ENCODE measurements around the gene FGF4. TPM values are rescaled to one million over a fixed set of nuclear protein-coding genes. Genes with fewer than 3 reads are reported as not detected.
A peak's percentile ranks its signal among the peaks of the same experiment; 100 is the strongest.

Gene FGF4
- 0.07 TPM for polyA plus RNA-seq (2013, experiment 1 of 2)
- polyA plus RNA-seq (2013, experiment 2 of 2), result not detected

DNA sequence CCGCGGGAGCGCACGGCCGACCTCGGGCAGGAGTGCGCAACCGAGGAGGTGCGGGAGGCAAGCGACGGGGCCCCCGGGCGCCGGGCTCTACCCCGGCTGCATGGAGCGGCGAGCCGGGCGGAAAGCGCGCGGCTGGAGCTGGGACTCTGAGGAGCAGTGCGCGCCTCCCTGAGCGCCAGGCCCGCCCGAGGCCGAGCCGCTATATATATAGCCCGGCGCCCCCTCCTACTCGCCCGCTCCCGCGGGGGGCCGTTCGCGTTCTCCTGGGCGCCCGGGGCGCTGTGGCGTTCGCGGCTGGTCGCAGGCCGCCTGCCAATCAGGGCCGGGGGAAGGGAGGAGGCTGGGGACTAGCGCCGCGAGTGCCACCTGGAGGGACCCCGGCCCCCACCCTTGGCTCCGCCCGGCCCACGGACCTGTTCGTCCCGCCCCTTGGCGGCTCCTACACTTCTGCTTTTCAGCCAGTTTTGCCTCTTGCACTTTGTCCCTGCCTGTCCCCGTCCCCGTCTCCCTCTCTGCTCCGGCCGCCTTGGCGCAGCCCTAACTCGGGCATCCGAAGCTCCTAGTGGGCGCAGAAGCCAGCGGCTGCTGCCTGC lies at the start of gene FGF4:
Gene FGF4 (minus strand): TSS at position 179 of the 593 bp plus-strand sequence. CDS start 257 bp downstream, outside the sequence.
- no peaks in the 10 kb centered on the region for H3K9me3 ChIP-seq (ENCODE audit: control insufficient read depth, low read length)
- no peak within 1 kb of the TSS for H3K27ac ChIP-seq (ENCODE audit: low read depth, low read length, severe bottlenecking)
- H3K4me1 ChIP-seq (ENCODE audit: control insufficient read depth, insufficient read depth, low read length, poor library complexity, severe bottlenecking), result no peaks in the 10 kb centered on the region
- H3K4me3 ChIP-seq (ENCODE audit: extremely low read depth, insufficient read depth, low read length, poor library complexity, severe bottlenecking), result peak within 1 kb of the TSS; percentile 3
- WGBS, 2 experiments (ENCODE audit: insufficient coverage in 2 of 2), result 4 to 5% methylated on average over 52 to 66 of the region's 66 CpGs
- H3K36me3 ChIP-seq (ENCODE audit: control insufficient read depth, insufficient read depth, low read length), result no peaks in the 10 kb centered on the region

GRCh38 chr11:69823641-69824265 lies 48.6 kb upstream of the FGF4 start:
- Histone ChIP-seq H3K36me3 (ENCODE audit: control insufficient read depth, insufficient read depth, low read length) (no peaks in the 10 kb centered on the region), H3K9me3 (ENCODE audit: control insufficient read depth, low read length) (no peaks in the 10 kb centered on the region), H3K4me1 (ENCODE audit: control insufficient read depth, insufficient read depth, low read length, poor library complexity, severe bottlenecking) (peaks cover 10% of the 10 kb centered on the region), H3K27ac (ENCODE audit: low read depth, low read length, severe bottlenecking) (no peak overlapping the region), H3K4me3 (ENCODE audit: extremely low read depth, insufficient read depth, low read length, poor library complexity, severe bottlenecking) (no peak overlapping the region)
- 85 to 96% methylated on average over 3 to 4 of the region's 6 CpGs for WGBS, 2 experiments (ENCODE audit: insufficient coverage in 2 of 2)

- no peaks in the 10 kb centered on the region for H3K36me3 ChIP-seq (ENCODE audit: control insufficient read depth, insufficient read depth, low read length)
- H3K4me3 ChIP-seq (ENCODE audit: extremely low read depth, insufficient read depth, low read length, poor library complexity, severe bottlenecking), result no peak overlapping the region
- 87 to 90% methylated on average over 15 of the region's 15 CpGs for WGBS, 2 experiments (ENCODE audit: insufficient coverage in 2 of 2)
- no peaks in the 10 kb centered on the region for H3K9me3 ChIP-seq (ENCODE audit: control insufficient read depth, low read length)
- H3K27ac ChIP-seq (ENCODE audit: low read depth, low read length, severe bottlenecking), result no peak overlapping the region
- peaks cover 10% of the 10 kb centered on the region for H3K4me1 ChIP-seq (ENCODE audit: control insufficient read depth, insufficient read depth, low read length, poor library complexity, severe bottlenecking)
Measured at GRCh38 chr11:69822676-69823494, 47.7 kb upstream of the FGF4 start.

GRCh38 chr11:69821511-69822040 lies 46.4 kb upstream of the FGF4 start:
- H3K36me3 ChIP-seq (ENCODE audit: control insufficient read depth, insufficient read depth, low read length), result no peaks in the 10 kb centered on the region
- H3K4me1 ChIP-seq (ENCODE audit: control insufficient read depth, insufficient read depth, low read length, poor library complexity, severe bottlenecking), result peaks cover 10% of the 10 kb centered on the region
- no peak overlapping the region for H3K27ac ChIP-seq (ENCODE audit: low read depth, low read length, severe bottlenecking)
- no peak overlapping the region for H3K4me3 ChIP-seq (ENCODE audit: extremely low read depth, insufficient read depth, low read length, poor library complexity, severe bottlenecking)
- no peaks in the 10 kb centered on the region for H3K9me3 ChIP-seq (ENCODE audit: control insufficient read depth, low read length)
- whole genome bisulfite sequencing, 2 experiments (ENCODE audit: insufficient coverage in 2 of 2), result 87 to 88% methylated on average over 17 of the region's 17 CpGs

DNA sequence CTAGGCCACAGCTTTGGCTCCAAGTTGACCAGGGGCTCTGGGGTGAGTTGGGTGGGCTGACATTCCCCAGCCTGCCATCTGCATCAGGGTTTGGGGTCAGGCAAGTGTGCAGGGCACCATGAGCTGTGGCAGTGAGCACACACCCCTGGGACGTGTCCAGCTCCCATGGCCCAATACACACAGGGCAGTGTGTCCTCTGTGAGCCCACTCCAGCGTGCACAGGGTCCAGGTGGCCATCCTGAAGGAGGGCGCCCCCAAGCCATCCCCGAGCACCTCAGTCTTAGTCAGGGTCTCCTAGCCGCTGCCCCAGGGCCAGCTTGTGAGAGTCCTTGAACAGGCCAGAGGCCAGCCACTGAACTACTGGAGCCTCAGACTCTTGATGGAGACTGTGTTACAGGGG lies 45.3 kb upstream of the FGF4 start:
- H3K27ac ChIP-seq (ENCODE audit: low read depth, low read length, severe bottlenecking), result no peak overlapping the region
- H3K36me3 ChIP-seq (ENCODE audit: control insufficient read depth, insufficient read depth, low read length), result no peaks in the 10 kb centered on the region
- H3K9me3 ChIP-seq (ENCODE audit: control insufficient read depth, low read length), result no peaks in the 10 kb centered on the region
- no peak overlapping the region for H3K4me3 ChIP-seq (ENCODE audit: extremely low read depth, insufficient read depth, low read length, poor library complexity, severe bottlenecking)
- H3K4me1 ChIP-seq (ENCODE audit: control insufficient read depth, insufficient read depth, low read length, poor library complexity, severe bottlenecking), result peaks cover 5% of the 10 kb centered on the region
- WGBS, 2 experiments (ENCODE audit: insufficient coverage in 2 of 2), result 86 to 91% methylated on average over 4 to 5 of the region's 5 CpGs

- Histone ChIP-seq H3K36me3 (ENCODE audit: control insufficient read depth, insufficient read depth, low read length) (no peaks in the 10 kb centered on the region), H3K4me3 (ENCODE audit: extremely low read depth, insufficient read depth, low read length, poor library complexity, severe bottlenecking) (no peak overlapping the region), H3K4me1 (ENCODE audit: control insufficient read depth, insufficient read depth, low read length, poor library complexity, severe bottlenecking) (peaks cover 3% of the 10 kb centered on the region), H3K9me3 (ENCODE audit: control insufficient read depth, low read length) (no peaks in the 10 kb centered on the region), H3K27ac (ENCODE audit: low read depth, low read length, severe bottlenecking) (no peak overlapping the region)
- WGBS, 2 experiments (ENCODE audit: insufficient coverage in 2 of 2), result 8 to 9% methylated on average over 30 to 40 of the region's 40 CpGs
Measured at GRCh38 chr11:69819541-69820070, 44.5 kb upstream of the FGF4 start.

DNA sequence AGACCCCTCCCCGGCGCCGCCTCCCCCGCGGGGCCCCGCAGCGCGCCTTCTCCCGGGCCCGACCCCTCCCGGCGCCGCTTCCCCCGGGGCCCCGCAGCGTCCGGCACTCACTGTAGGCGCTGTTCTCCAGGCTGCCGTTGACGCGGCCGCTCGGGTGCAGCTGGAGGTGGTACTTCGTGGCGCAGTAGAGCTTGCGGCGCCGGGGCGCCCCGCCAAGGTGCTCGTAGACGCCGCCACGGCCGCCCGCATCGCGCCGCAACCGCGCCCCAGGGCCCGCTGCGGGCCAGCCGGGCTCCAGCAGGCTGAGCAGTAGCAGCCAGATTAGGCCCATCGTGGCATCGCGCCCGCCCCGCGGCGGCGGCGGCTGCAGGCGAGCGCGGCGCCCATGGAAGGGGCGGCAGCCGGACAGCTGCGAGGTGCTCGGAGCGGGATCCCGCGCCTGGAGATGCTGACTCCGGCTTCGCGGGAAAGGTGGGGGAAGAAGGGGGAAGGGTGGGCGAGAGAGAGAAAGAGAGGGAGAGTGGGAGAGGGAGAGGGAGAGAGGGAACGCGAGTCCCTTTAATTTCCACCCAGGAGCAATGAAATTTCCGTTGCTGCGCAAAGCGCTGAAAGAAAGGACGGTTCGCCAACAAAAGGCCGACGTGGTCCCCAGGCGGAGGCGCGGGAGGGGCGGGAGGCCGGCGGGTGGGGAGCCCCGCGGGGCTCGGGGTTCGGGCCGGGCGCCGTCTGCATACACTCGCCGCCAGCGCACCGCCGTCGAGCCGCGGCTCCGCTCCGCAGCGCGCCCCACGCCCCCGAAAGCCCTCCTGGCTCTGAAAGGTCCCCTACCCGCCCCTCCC lies 43.7 kb upstream of the FGF4 start, which contains the start of gene FGF3:
Gene FGF3 (minus strand): TSS at position 814 of the 839 bp plus-strand sequence. CDS start 483 bp downstream, at position 331.
- WGBS, 2 experiments (ENCODE audit: insufficient coverage in 2 of 2), result 0 to 2% methylated on average over 64 to 86 of the region's 105 CpGs
- Histone ChIP-seq H3K27ac (ENCODE audit: low read depth, low read length, severe bottlenecking) (no peak within 1 kb of the TSS), H3K9me3 (ENCODE audit: control insufficient read depth, low read length) (no peaks in the 10 kb centered on the region), H3K36me3 (ENCODE audit: control insufficient read depth, insufficient read depth, low read length) (no peaks in the 10 kb centered on the region), H3K4me1 (ENCODE audit: control insufficient read depth, insufficient read depth, low read length, poor library complexity, severe bottlenecking) (peaks cover 3% of the 10 kb centered on the region), H3K4me3 (ENCODE audit: extremely low read depth, insufficient read depth, low read length, poor library complexity, severe bottlenecking) (peak within 1 kb of the TSS; percentile 33)

DNA sequence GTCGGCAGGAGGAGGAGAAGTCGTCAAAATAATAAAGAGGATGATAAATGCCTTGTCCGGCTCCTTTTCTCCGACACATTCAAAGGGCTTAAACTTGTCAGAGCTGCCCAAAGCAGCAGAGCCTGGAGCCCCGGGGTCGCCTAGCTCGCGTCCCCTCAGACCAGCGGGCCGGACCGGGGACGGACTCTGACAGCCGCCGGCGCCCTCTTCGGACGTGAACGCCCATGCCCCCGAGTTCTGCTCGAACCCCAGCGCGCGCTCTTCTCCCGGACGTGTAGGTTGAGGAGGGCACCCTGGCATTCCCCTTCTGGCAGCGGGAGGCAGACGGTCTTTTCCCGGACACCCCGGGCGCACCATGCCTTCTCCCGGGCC lies 43.1 kb upstream of the FGF4 start:
- H3K9me3 ChIP-seq (ENCODE audit: control insufficient read depth, low read length), result no peaks in the 10 kb centered on the region
- H3K36me3 ChIP-seq (ENCODE audit: control insufficient read depth, insufficient read depth, low read length), result no peaks in the 10 kb centered on the region
- peaks cover 3% of the 10 kb centered on the region for H3K4me1 ChIP-seq (ENCODE audit: control insufficient read depth, insufficient read depth, low read length, poor library complexity, severe bottlenecking)
- peak overlapping the region; percentile 33 for H3K4me3 ChIP-seq (ENCODE audit: extremely low read depth, insufficient read depth, low read length, poor library complexity, severe bottlenecking)
- WGBS, 2 experiments (ENCODE audit: insufficient coverage in 2 of 2), result 1 to 3% methylated on average over 26 to 29 of the region's 31 CpGs
- H3K27ac ChIP-seq (ENCODE audit: low read depth, low read length, severe bottlenecking), result no peak overlapping the region

DNA sequence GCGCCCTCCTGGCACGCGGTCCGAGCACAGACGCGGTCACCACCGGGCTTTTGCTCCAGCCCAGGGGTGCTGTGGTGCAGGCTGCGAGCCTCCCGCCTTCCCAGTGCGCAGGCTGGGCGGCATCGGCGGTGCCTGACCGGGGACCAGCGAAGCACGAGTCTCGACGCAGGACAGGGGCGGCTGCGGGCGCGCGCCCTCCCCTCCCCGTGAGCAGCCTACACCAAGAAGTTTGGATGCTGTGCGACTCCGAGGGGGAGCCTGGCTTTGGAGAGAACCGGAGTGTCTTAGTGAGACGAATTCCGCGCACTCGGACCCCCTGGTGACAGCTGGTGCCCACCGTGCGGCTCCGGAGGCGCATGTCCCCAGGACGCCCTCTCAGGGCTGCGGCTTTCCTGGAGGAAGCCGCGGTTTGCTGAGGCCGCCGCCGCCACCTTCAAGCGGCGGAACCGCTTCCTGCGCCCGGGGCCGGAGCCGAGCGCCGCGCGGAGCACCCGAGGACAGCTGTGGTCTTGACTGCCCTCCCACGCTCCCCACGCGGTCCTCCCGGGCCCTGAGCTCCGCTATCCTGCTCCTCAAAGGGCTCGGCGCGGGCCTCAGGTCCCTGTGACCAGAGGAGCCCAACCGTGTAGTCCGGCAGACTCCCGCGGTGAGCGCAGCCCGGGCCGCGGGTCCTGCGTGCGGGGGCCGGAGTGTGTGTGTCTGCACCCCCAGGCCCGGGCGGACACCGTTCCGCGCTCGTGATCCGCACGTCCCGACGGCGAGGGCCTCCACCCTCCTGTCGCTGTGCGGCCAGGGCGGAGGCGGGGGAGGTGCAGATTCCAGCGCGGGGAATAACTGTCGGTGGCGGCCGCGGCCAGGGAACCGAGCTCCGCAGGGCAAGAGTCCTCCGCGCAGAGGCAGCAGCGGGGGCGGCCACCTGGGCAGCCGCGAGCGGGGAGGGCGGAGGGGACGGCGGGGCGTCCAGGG lies 42.4 kb upstream of the FGF4 start:
- H3K9me3 ChIP-seq (ENCODE audit: control insufficient read depth, low read length), result no peaks in the 10 kb centered on the region
- H3K4me3 ChIP-seq (ENCODE audit: extremely low read depth, insufficient read depth, low read length, poor library complexity, severe bottlenecking), result peak overlapping the region; percentile 33
- H3K4me1 ChIP-seq (ENCODE audit: control insufficient read depth, insufficient read depth, low read length, poor library complexity, severe bottlenecking), result peaks cover 3% of the 10 kb centered on the region
- no peak overlapping the region for H3K27ac ChIP-seq (ENCODE audit: low read depth, low read length, severe bottlenecking)
- 1 to 3% methylated on average over 65 to 102 of the region's 107 CpGs for WGBS, 2 experiments (ENCODE audit: insufficient coverage in 2 of 2)
- no peaks in the 10 kb centered on the region for H3K36me3 ChIP-seq (ENCODE audit: control insufficient read depth, insufficient read depth, low read length)

Data from mesodermal cell (in vitro differentiated cells).